ENCODE results near the gene ARMC2.
A peak's percentile ranks its signal among the peaks of the same experiment; 100 is the strongest.
"Not testable (repeated sequence)": the region's sequence is repeated elsewhere in the genome, so short reads cannot be mapped to it uniquely, and the experiment has no call there.

The ARMC2 gene

GRCh38 chr6:108916026-108916686 is 67.9 kb downstream of the ARMC2 start:
- no peak for DNase-seq (ENCODE audit: low read depth)

GRCh38 chr6:108920751-108921150 is 72.5 kb downstream of the ARMC2 start:
- no peak for DNase-seq (ENCODE audit: low read depth)

- no peak for DNase-seq (ENCODE audit: low read depth)
These were observed 73.5 kb downstream of the ARMC2 start for GRCh38 chr6:108921547-108922361.

- no peak for DNase-seq (ENCODE audit: low read depth)
These were observed 74.3 kb downstream of the ARMC2 start for GRCh38 chr6:108922499-108922898.

GRCh38 chr6:108927927-108928326 is 79.7 kb downstream of the ARMC2 start:
- DNase-seq (ENCODE audit: low read depth), result no peak

- DNase-seq (ENCODE audit: low read depth), result no peak
These were observed 80.4 kb downstream of the ARMC2 start for GRCh38 chr6:108928650-108929049.

GRCh38 chr6:108931090-108931489 is 82.9 kb downstream of the ARMC2 start:
- not testable (repeated sequence) for DNase-seq (ENCODE audit: low read depth)

GRCh38 chr6:108937170-108937569 is 88.9 kb downstream of the ARMC2 start:
- no peak for DNase-seq (ENCODE audit: low read depth)

GRCh38 chr6:108940741-108941140 is 92.5 kb downstream of the ARMC2 start:
- no peak for DNase-seq (ENCODE audit: low read depth)

GRCh38 chr6:108941281-108941680 is 93.1 kb downstream of the ARMC2 start:
- no peak for DNase-seq (ENCODE audit: low read depth)

- DNase-seq (ENCODE audit: low read depth), result no peak
These were observed 93.6 kb downstream of the ARMC2 start for GRCh38 chr6:108941859-108942258.

GRCh38 chr6:108942556-108943492 is 94.6 kb downstream of the ARMC2 start:
- DNase-seq (ENCODE audit: low read depth), result peak; percentile 49

GRCh38 chr6:108944071-108944470 is 95.8 kb downstream of the ARMC2 start:
- no peak for DNase-seq (ENCODE audit: low read depth)

GRCh38 chr6:108944707-108945680 is 96.8 kb downstream of the ARMC2 start:
- DNase-seq (ENCODE audit: low read depth), result no peak

- DNase-seq (ENCODE audit: low read depth), result no peak
These were observed 97.5 kb downstream of the ARMC2 start for GRCh38 chr6:108945681-108946159.

- no peak for DNase-seq (ENCODE audit: low read depth)
These were observed 98.5 kb downstream of the ARMC2 start for GRCh38 chr6:108946695-108947094.

GRCh38 chr6:108947114-108947854 is 99.1 kb downstream of the ARMC2 start:
- DNase-seq (ENCODE audit: low read depth), result no peak

- DNase-seq (ENCODE audit: low read depth), result no peak
These were observed 100.0 kb downstream of the ARMC2 start for GRCh38 chr6:108948181-108948661.

- DNase-seq (ENCODE audit: low read depth), result no peak
These were observed 103.2 kb downstream of the ARMC2 start for GRCh38 chr6:108951351-108951953.

Measured in activated T-helper 1 cell treated with Interleukin-2 at 50 U/mL for 16 hours (primary cell).